ENCODE measurements around the gene TEF.
"Not testable (repeated sequence)": the region's sequence is repeated elsewhere in the genome, so short reads cannot be mapped to it uniquely, and the experiment has no call there.

TEF gene

DNA sequence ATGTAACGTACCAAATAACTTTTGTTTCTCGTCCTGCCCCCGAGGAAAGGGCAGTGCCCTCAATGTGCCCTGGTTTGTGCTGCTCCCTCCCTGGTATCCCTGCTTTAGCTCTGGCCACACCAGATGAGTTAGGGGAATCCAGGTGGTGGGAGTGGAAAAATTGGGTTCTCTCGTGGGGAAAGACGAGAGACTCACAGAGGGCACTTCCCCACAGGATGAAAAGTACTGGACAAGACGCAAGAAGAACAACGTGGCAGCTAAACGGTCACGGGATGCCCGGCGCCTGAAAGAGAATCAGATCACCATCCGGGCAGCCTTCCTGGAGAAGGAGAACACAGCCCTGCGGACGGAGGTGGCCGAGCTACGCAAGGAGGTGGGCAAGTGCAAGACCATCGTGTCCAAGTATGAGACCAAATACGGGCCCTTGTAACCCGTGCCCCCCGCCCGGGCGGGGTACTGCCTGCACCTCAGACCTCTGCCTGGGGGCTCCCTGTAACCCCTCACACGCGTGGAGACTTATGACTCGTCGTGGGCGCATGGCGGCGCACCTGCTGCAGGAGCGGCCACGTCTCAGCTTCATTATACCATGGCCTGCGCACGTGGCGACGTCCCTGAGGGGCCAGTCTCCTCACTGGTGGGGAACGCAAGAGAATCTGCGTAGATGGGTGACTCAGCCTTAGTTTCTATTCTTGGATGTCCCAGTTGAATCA lies 13.9 kb downstream of the TEF start:
- DNase-seq (ENCODE audit: insufficient read length, low spot score): no peak
- FAIRE-seq: no peak
- TF ChIP-seq, protein P1, sequence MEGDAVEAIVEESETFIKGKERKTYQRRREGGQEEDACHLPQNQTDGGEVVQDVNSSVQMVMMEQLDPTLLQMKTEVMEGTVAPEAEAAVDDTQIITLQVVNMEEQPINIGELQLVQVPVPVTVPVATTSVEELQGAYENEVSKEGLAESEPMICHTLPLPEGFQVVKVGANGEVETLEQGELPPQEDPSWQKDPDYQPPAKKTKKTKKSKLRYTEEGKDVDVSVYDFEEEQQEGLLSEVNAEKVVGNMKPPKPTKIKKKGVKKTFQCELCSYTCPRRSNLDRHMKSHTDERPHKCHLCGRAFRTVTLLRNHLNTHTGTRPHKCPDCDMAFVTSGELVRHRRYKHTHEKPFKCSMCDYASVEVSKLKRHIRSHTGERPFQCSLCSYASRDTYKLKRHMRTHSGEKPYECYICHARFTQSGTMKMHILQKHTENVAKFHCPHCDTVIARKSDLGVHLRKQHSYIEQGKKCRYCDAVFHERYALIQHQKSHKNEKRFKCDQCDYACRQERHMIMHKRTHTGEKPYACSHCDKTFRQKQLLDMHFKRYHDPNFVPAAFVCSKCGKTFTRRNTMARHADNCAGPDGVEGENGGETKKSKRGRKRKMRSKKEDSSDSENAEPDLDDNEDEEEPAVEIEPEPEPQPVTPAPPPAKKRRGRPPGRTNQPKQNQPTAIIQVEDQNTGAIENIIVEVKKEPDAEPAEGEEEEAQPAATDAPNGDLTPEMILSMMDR (IDR thresholded peaks at IDR 0.05; ENCODE audit: insufficient read depth, missing control alignments): no peak

DNA sequence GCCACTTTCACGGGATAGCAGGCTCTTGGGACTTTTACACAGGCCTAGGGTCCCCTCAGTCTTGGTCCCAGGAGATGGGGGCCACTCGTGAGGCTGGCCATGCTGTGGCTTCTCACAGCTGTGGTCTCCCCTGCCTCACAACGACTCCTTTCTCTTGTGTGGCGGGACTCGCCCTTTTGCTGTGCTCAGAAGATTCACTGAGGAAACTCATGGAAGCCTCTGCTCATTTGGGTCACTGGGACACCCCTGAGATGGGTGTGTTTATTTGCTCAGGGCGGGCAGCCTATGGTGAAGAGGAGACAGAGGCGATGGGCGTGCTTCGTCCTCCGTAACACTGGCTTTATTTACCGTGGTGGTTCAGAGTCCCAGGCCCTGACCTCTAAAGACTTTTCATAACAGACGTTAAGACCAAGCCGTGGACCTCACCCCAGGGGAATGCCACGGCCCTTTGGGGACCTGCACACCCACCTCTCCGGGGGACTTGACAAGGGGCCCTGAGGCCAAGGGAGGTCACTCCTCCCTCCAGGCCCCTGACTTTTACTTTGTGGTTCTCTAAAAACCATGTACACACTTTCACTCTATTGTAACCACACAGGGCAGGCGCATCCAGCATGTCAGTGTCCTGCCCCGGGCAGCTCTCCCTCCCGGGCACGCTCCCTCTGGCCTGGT lies 15.5 kb downstream of the TEF start:
- FAIRE-seq (no peak), DNase-seq (ENCODE audit: insufficient read length, low spot score) (no peak)
- TF ChIP-seq, protein P1 (IDR thresholded peaks at IDR 0.05; ENCODE audit: insufficient read depth, missing control alignments): no peak

DNA sequence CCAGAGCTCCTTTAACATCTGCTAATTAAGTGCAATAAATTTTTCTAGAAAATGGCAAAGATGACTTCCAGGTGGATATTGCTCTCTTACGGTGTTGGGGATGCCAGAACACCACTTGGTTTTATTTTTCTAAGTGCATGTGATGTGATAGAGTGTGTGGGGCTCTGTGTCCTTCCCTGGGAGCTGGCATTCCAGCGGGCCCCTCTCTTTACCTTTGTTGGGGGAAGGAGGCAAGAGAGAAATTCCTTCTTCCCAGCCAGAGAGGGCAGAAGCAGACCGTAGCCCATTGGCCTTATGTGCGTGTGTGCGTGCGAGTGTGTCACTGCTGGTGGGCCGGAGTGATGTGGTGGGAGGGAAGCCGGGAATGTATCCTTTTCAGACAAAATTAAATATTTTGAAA lies 17.2 kb downstream of the TEF start:
- DNase-seq (ENCODE audit: insufficient read length, low spot score) (no peak), FAIRE-seq (no peak)
- TF ChIP-seq, protein P1 (IDR thresholded peaks at IDR 0.05; ENCODE audit: insufficient read depth, missing control alignments): no peak

DNA sequence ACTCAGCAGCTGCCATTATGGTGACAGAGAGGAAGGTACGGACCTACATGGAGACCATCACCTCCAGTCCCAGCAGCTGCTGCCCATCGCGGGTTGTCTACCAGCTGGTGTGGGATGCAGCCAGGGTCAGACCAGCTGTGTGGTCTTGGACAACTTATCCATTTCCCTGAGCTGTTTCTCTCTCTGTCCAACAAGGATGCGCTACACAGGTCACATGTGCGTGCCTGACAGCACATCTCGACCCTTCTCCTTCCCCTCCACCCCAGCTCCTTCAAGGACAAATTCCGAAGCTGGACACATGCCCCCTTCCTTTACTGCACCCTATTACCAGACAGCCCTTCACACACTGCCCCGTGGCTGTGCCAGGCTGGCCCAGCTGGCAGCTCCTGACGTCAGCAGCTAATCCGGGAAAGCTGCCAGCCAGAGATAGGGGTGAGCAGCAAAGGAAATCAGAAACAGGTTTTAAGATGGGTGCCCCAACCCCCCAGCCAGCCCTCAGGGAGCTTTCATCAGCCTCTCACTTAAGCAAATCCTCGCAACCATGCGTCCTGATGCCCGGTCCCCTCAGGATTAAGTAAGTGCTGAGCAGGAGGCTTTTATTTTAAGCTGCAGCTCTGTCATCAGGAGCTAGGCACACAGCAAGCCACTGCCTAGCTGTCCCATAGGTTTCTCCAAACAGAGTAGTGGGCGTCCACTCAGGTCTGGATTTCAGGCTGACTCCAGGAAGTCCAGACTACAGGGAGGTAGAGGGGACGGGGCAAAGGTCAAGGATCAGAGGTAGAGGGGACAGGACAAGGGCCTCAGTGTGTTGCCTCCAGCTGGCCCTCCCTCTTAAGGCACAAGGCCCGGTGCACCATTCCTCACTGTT lies 20.3 kb downstream of the TEF start:
- DNase-seq (ENCODE audit: insufficient read length, low spot score): peak; percentile 61
- no peak for FAIRE-seq
- TF ChIP-seq, protein P1 (IDR thresholded peaks at IDR 0.05; ENCODE audit: insufficient read depth, missing control alignments): no peak

DNA sequence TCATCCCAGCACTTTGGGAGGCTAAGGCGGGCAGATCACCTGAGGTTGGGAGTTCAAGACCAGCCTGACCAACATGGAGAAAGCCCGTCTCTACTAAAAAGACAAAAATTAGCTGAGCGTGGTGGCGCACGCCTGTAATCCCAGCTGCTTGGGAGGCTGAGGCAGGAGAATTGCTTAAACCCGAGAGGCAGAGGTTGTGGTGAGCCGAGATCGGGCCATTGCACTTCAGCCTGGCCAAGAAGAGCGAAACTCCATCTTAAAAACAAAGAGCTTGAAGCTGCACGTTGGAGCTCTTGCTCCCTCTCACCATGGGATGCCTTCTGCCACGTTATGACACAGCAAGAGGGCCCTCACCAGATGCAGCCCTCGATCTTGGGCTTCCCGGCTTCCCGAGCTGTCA lies 21.1 kb downstream of the TEF start:
- not testable (repeated sequence) for DNase-seq (ENCODE audit: insufficient read length, low spot score); FAIRE-seq

DNA sequence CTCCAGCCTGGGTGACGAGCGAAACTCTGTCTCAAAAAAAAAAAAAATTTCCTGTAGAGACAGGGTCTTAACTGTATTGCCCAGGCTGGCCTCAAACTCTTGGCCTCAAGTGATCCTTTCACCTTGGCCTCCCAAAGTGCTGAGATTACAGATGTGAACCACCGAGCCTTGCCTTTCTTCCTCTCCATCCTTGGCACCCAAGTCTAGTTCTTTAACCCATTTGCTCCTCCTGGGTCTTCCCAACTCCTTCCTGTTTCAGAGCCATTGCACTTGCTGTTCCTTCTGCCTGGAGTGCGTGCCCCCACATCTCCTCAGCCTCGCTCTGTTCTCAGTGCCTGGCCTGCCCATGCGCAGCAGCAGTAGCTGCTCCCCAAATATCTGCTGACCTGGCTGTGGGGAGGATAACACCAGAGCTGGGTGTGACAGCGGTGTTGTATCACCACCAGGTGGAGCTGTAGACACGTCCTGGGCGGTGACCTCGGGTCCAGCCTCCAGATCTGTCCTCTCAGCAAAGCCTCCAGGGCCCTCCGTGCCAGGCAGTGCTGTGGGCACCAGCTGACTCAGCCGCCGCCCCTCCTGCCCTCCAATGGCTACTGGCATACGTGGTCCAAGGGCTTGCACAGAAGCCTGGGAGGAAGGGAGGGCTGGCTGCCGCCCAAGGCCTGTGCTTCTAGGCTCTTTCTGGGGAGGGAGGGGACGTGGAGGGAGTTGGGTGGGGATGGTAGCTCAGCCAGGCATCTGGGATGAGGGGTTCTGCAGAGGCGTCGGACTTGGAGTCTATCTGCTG lies 22.0 kb downstream of the TEF start:
- TF ChIP-seq, protein P1 (IDR thresholded peaks at IDR 0.05; ENCODE audit: insufficient read depth, missing control alignments): peak; percentile 93
- DNase-seq (ENCODE audit: insufficient read length, low spot score) (peak; percentile 81), FAIRE-seq (no peak)

DNA sequence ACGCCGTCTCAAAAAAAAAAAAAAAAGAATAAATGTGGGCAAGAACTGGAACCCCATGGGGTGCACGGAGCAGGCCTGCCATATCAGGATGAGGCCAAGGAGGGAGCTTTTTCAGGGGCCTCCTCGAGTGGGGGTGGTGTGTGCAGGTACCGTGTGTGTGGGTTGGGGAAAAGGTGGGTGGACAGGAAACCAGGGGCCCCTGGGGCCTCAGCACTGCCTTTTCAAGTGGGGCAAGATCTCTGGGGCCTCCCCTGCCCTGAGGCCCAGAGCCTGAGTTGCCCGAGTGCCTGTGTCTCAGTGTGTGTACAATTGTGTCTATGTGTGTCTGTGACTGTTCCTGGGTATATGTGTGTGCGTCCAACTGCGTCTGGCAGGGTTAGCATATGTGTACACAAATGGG lies 23.8 kb downstream of the TEF start:
- FAIRE-seq (no peak), DNase-seq (ENCODE audit: insufficient read length, low spot score) (no peak)
- TF ChIP-seq, protein P1 (IDR thresholded peaks at IDR 0.05; ENCODE audit: insufficient read depth, missing control alignments): no peak
